IMR-90 (cell line): Measurements from ENCODE around the gene MPV17. TPM values are rescaled to one million over a fixed set of nuclear protein-coding genes. Genes with fewer than 3 reads are reported as not detected.

Source experiments
- ATAC-seq: fragments of 200-7000 bp; cut with Tn5 transposase; 2 replicates; pipeline ENCODE4 v1.9.1; 2020; ENCODE audit warnings: low read depth, mild to moderate bottlenecking, moderate library complexity
- BruUV-seq: library from RNA; stranded (reverse); fragments of 400-500 nt; replicated peaks from 2 replicates; lab custom pipeline; 2021; lab: Mats Ljungman, UMichigan
- CTCF ChIA-PET: fragments of 300-600 bp; formaldehyde crosslinking; extraction: SDS; loops from one replicate; lab custom pipeline; 2021; ENCODE audit warnings: antibody characterized with exemption; lab: Yijun Ruan, JAX
- POLR2A ChIA-PET: fragments of 300-600 bp; sonication (Branson Sonifier 250); formaldehyde crosslinking; loops from one replicate; lab custom pipeline; 2022; ENCODE audit warnings: antibody characterized with exemption; ENCODE audit not compliant: unreplicated experiment; lab: Charles Lee
- DNase-seq: peaks from one replicate; pipeline ENCODE4 v3.0.0; 2013
- H2AFZ ChIP-seq: replicated peaks from 2 replicates; pipeline ENCODE3; 2013; ENCODE audit warnings: low read length, mild to moderate bottlenecking; ENCODE audit not compliant: poor library complexity
- H2AK5ac ChIP-seq: 2 replicates; pipeline ENCODE4 v1.6.1; 2013; ENCODE audit warnings: low read depth, low read length, inconsistent platforms
- H2AK9ac ChIP-seq: replicated peaks from 2 replicates; pipeline ENCODE3; 2013; ENCODE audit warnings: mild to moderate bottlenecking, low read depth, low read length, moderate library complexity; ENCODE audit not compliant: poor library complexity
- H2BK120ac ChIP-seq: 2 replicates; pipeline ENCODE4 v1.6.1; 2013; ENCODE audit warnings: low read depth, low read length, inconsistent platforms
- H2BK15ac ChIP-seq: 3 replicates; pipeline ENCODE4 v1.6.1; 2013; ENCODE audit warnings: low read depth, low read length, inconsistent platforms
- H2BK20ac ChIP-seq: 2 replicates; pipeline ENCODE4 v1.6.1; 2013; ENCODE audit warnings: low read depth, mild to moderate bottlenecking, inconsistent platforms, low read length, moderate library complexity
- H2BK5ac ChIP-seq: 2 replicates; pipeline ENCODE4 v1.6.1; 2013; ENCODE audit warnings: mild to moderate bottlenecking, low read depth, low read length, inconsistent platforms; ENCODE audit not compliant: poor library complexity, severe bottlenecking
- H3K14ac ChIP-seq: replicated peaks from 2 replicates; pipeline ENCODE4 v1.6.1; 2013; ENCODE audit warnings: low read depth, low read length, inconsistent platforms
- H3K18ac ChIP-seq: 2 replicates; pipeline ENCODE4 v1.6.1; 2013; ENCODE audit warnings: low read depth, low read length, control low read depth
- H3K23ac ChIP-seq: 2 replicates; pipeline ENCODE4 v1.6.1; 2013; ENCODE audit warnings: low read depth, low read length, inconsistent platforms
- H3K27ac ChIP-seq: 2 replicates; pipeline ENCODE4 v1.5.1; 2013; ENCODE audit warnings: mild to moderate bottlenecking, control low read depth, low read length; ENCODE audit not compliant: insufficient read depth
- H3K27me3 ChIP-seq: 2 replicates; pipeline ENCODE4 v1.6.1; 2013; ENCODE audit warnings: low read length; ENCODE audit not compliant: control insufficient read depth, insufficient read depth
- H3K36me3 ChIP-seq: 2 replicates; pipeline ENCODE4 v1.6.1; 2013; ENCODE audit warnings: low read length, mixed read lengths; ENCODE audit not compliant: control insufficient read depth, insufficient read depth
- H3K4ac ChIP-seq: 2 replicates; pipeline ENCODE4 v1.6.1; 2013; ENCODE audit warnings: low read depth, low read length, inconsistent platforms
- H3K4me1 ChIP-seq: 2 replicates; pipeline ENCODE4 v1.6.1; 2013; ENCODE audit warnings: low read length, mixed read lengths; ENCODE audit not compliant: control insufficient read depth, insufficient read depth
- H3K4me2 ChIP-seq: 2 replicates; pipeline ENCODE4 v1.6.1; 2013; ENCODE audit warnings: low read depth, mild to moderate bottlenecking, control low read depth, low read length, moderate library complexity
- H3K4me3 ChIP-seq: 2 replicates; pipeline ENCODE4 v1.5.1; 2013; ENCODE audit warnings: low read depth, mild to moderate bottlenecking, control low read depth, low read length, moderate library complexity; ENCODE audit not compliant: insufficient read depth
- H3K56ac ChIP-seq: 2 replicates; pipeline ENCODE4 v1.6.1; 2013; ENCODE audit warnings: low read length, inconsistent platforms; ENCODE audit not compliant: insufficient read depth; ENCODE audit errors: extremely low read depth
- H3K79me1 ChIP-seq, 2 experiments: 2 replicates each; pipeline ENCODE4 v1.6.1; 2013; ENCODE audit warnings: low read length in 2 of 2, inconsistent platforms in 1 of 2, low read depth in 1 of 2
- H3K9ac ChIP-seq: 2 replicates; pipeline ENCODE4 v1.6.1; 2013; ENCODE audit warnings: low read depth, low read length, control low read depth
- H3K9me1 ChIP-seq: 2 replicates; pipeline ENCODE4 v1.6.1; 2013; ENCODE audit warnings: low read length, inconsistent platforms; ENCODE audit not compliant: insufficient read depth
- H3K9me3 ChIP-seq: 2 replicates; pipeline ENCODE4 v1.6.1; 2013; ENCODE audit warnings: low read length; ENCODE audit not compliant: control insufficient read depth, insufficient read depth
- H4K20me1 ChIP-seq: 2 replicates; pipeline ENCODE4 v1.6.1; 2013; ENCODE audit warnings: low read length, inconsistent platforms; ENCODE audit not compliant: insufficient read depth
- H4K5ac ChIP-seq: 2 replicates; pipeline ENCODE4 v1.6.1; 2013; ENCODE audit warnings: mild to moderate bottlenecking, low read depth, low read length, control low read depth
- H4K8ac ChIP-seq, 2 experiments: 2 replicates each; pipeline ENCODE4 v1.6.1; 2013; ENCODE audit warnings: low read depth in 2 of 2, low read length in 2 of 2, control low read depth in 1 of 2, inconsistent platforms in 1 of 2
- H4K91ac ChIP-seq: 2 replicates; pipeline ENCODE4 v1.6.1; 2013; ENCODE audit warnings: low read depth, low read length, inconsistent platforms; ENCODE audit not compliant: insufficient read depth
- BHLHE40 ChIP-seq: fragments of 150-350 bp; IDR thresholded peaks from 2 replicates; pipeline ENCODE4 v1.6.1; 2016; ENCODE audit warnings: mild to moderate bottlenecking, low read depth, low read length
- CEBPB ChIP-seq: IDR thresholded peaks from 2 replicates; pipeline ENCODE4 v1.6.1; 2012; ENCODE audit warnings: low read depth, low read length, improper control_type of control experiment
- CHD1 ChIP-seq: IDR thresholded peaks from 2 replicates; pipeline ENCODE4 v1.6.1; 2012; ENCODE audit warnings: low read depth, low read length, improper control_type of control experiment
- CTCF ChIP-seq: conservative IDR thresholded peaks from 2 replicates; pipeline ENCODE4 v1.5.1; 2012; ENCODE audit warnings: mild to moderate bottlenecking, low read depth, low read length, improper control_type of control experiment
- MAFK ChIP-seq: IDR thresholded peaks from 2 replicates; pipeline ENCODE4 v1.6.1; 2012; ENCODE audit warnings: low read depth, low read length, improper control_type of control experiment
- USF2 ChIP-seq: fragments of 150-350 bp; IDR thresholded peaks from 2 replicates; pipeline ENCODE4 v1.6.1; 2017; ENCODE audit warnings: mild to moderate bottlenecking, antibody characterized with exemption, low read length, low read depth
- WGBS, 2 experiments: methylation state at CpG; one replicate each; pipeline versions ENCODE4 v1.1.5 to v1.1.7; 2013; ENCODE audit warnings: missing lambda C conversion rate in 2 of 2; ENCODE audit not compliant: insufficient read length in 1 of 2; ENCODE audit errors: extremely low coverage in 2 of 2; 5-methylcytosine and 5-hydroxymethylcytosine counted together
- dilution Hi-C: fragments of 300-500 bp; cut with HindIII; formaldehyde crosslinking; loops from one replicate; pipeline ENCODE4 v1.14.3; 2018; ENCODE audit warnings: low sequenced_read_pairs; ENCODE audit not compliant: unreplicated experiment
- in situ Hi-C: fragments of 300-500 bp; cut with MboI; formaldehyde crosslinking; loops from 3 replicates; pipeline ENCODE4 v1.14.3; 2019; ENCODE audit warnings: low sequenced_read_pairs, inconsistent platforms, mixed read lengths
- intact Hi-C: fragments of 100-400 bp; cut with micrococcal nuclease; formaldehyde crosslinking; loops from 2 replicates; pipeline ENCODE4 v1.10.0; 2022
- polyA plus RNA-seq, 3 experiments: library from polyadenylated mRNA; depleted of rRNA; stranded (reverse); fragments of >200 nt; gene quantifications; 2 replicates each; pipeline ENCODE4 v1.2.3, GENCODE V29; 2012; ENCODE audit warnings: low replicate concordance in 1 of 3
- total RNA-seq: library from RNA; depleted of rRNA; stranded (reverse); fragments of >200 nt; gene quantifications from 2 replicates; pipeline ENCODE4 v1.2.3, GENCODE V29; 2012

MPV17 gene
- total and polyA plus RNA-seq, 2 of the 4 experiments (the other 2 are of a cell fraction), result 70.4 to 160 TPM

- H3K27ac ChIP-seq, result no peak overlapping the region
- POLR2A ChIA-PET, result interaction anchor here (0.6 kb wide), 1 partner anchor 8 kb away, joined by 6 read pairs; no protein-coding TSS in a partner anchor
- H2BK120ac ChIP-seq, result no peak overlapping the region
- no peaks in the 10 kb centered on the region for H3K27me3 ChIP-seq
- no TSS peak for BruUV-seq
- H3K14ac ChIP-seq, result no peak overlapping the region
- dilution Hi-C loops (no loop called here), intact Hi-C loops (no loop called here), in situ Hi-C loops (no loop called here)
- H3K9me3 ChIP-seq, result no peaks in the 10 kb centered on the region
- no peak for ATAC-seq
- no peak overlapping the region for H3K4ac ChIP-seq
- H2BK20ac ChIP-seq, result no peak overlapping the region
- no peaks in the 10 kb centered on the region for H3K36me3 ChIP-seq
- no peak overlapping the region for H3K18ac ChIP-seq
- no peak overlapping the region for H2BK5ac ChIP-seq
- H4K5ac ChIP-seq, result no peak overlapping the region
- no peaks in the 10 kb centered on the region; the same call in 1 of the 2 replicates for H4K20me1 ChIP-seq
- H3K9me1 ChIP-seq, result no peaks in the 10 kb centered on the region
- no peak overlapping the region for H2BK15ac ChIP-seq
- H2AK9ac ChIP-seq, result no peak overlapping the region
- no peak overlapping the region for H3K4me3 ChIP-seq
- H4K8ac ChIP-seq, result no peak overlapping the region
- no peak overlapping the region for H3K56ac ChIP-seq
- no peak overlapping the region for H2AK5ac ChIP-seq
- no peak overlapping the region for H2AFZ ChIP-seq
- no peak for TF ChIP-seq CHD1
- no peak for TF ChIP-seq CTCF
- no peak for TF ChIP-seq MAFK
- no peak for TF ChIP-seq CEBPB
- TF ChIP-seq USF2, result no peak
- TF ChIP-seq BHLHE40, result no peak
- WGBS, 2 experiments, result 93% methylated on average over 2 of the region's 6 CpGs; no CpG with 5 or more reads in 1 of the 2 experiments
- no peak for DNase-seq
- no peak overlapping the region for H3K4me2 ChIP-seq
- no peak overlapping the region for H3K9ac ChIP-seq
- H4K91ac ChIP-seq, result no peak overlapping the region
- H3K4me1 ChIP-seq, result peaks cover 5% of the 10 kb centered on the region
- peaks cover 25 to 56% of the 10 kb centered on the region in 2 experiments for H3K79me1 ChIP-seq
- no peak overlapping the region for H3K23ac ChIP-seq
- CTCF ChIA-PET, result no interaction called here
Observed at GRCh38 chr2:27351802-27352598, 29.1 kb upstream of the MPV17 start.
